B cell (primary cell): ENCODE measurements around the gene TNFRSF12A.

Experiments
- EZH2 ChIP-seq: IDR thresholded peaks from 2 replicates; pipeline ENCODE4 v1.6.1; 2012; ENCODE audit warnings: borderline replicate concordance, low read depth, mild to moderate bottlenecking, moderate library complexity, low read length; ENCODE audit not compliant: insufficient read depth, poor library complexity, severe bottlenecking
- TF ChIP-seq, protein P1 (sequence below): fragments of 200-600 bp; IDR thresholded peaks from one replicate; pipeline ENCODE4 v1.8.0; 2022; ENCODE audit warnings: antibody characterized with exemption, mild to moderate bottlenecking

- TF ChIP-seq, protein P1, sequence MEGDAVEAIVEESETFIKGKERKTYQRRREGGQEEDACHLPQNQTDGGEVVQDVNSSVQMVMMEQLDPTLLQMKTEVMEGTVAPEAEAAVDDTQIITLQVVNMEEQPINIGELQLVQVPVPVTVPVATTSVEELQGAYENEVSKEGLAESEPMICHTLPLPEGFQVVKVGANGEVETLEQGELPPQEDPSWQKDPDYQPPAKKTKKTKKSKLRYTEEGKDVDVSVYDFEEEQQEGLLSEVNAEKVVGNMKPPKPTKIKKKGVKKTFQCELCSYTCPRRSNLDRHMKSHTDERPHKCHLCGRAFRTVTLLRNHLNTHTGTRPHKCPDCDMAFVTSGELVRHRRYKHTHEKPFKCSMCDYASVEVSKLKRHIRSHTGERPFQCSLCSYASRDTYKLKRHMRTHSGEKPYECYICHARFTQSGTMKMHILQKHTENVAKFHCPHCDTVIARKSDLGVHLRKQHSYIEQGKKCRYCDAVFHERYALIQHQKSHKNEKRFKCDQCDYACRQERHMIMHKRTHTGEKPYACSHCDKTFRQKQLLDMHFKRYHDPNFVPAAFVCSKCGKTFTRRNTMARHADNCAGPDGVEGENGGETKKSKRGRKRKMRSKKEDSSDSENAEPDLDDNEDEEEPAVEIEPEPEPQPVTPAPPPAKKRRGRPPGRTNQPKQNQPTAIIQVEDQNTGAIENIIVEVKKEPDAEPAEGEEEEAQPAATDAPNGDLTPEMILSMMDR, result no peak
- no peak for TF ChIP-seq EZH2
These were observed 2.2 kb upstream of the TNFRSF12A start, which contains the start of gene CLDN6 for GRCh38 chr16:3017794-3018506.
